Type B pancreatic cell (in vitro differentiated cells): ENCODE measurements around the gene PKP4. TPM values are rescaled to one million over a fixed set of nuclear protein-coding genes. Genes with fewer than 3 reads are reported as not detected.
A peak's percentile ranks its signal among the peaks of the same experiment; 100 is the strongest.

ENCODE experiments used
- DNase-seq: peaks from one replicate; pipeline ENCODE4 v3.0.0; 2021; ENCODE audit warnings: mixed read lengths; ENCODE audit not compliant: unreplicated experiment; ENCODE audit errors: extremely low spot score
- H3K27ac Mint-ChIP-seq: 2 replicates; pipeline ENCODE4 v1.8.0; 2021; ENCODE audit warnings: mild to moderate bottlenecking, mixed read lengths
- H3K27me3 Mint-ChIP-seq: 2 replicates; pipeline ENCODE4 v1.8.0; 2021; ENCODE audit warnings: mixed read lengths
- H3K36me3 Mint-ChIP-seq: 2 replicates; pipeline ENCODE4 v1.8.0; 2021; ENCODE audit warnings: mixed read lengths
- H3K4me1 Mint-ChIP-seq: one replicate; pipeline ENCODE4 v1.8.0; 2021; ENCODE audit warnings: mixed read lengths; ENCODE audit not compliant: unreplicated experiment
- H3K4me3 Mint-ChIP-seq: 2 replicates; pipeline ENCODE4 v1.8.0; 2021; ENCODE audit warnings: mild to moderate bottlenecking, mixed read lengths
- H3K9me3 Mint-ChIP-seq: 2 replicates; pipeline ENCODE4 v1.8.0; 2021; ENCODE audit warnings: mixed read lengths
- CTCF ChIP-seq: fragments of 200-600 bp; sonication (generic); conservative IDR thresholded peaks from 2 replicates; pipeline ENCODE4 v1.5.0; 2021; ENCODE audit warnings: antibody characterized with exemption, mild to moderate bottlenecking
- total RNA-seq: library from RNA; stranded (reverse); gene quantifications from 2 replicates; pipeline ENCODE4 v1.2.1, GENCODE V29; 2021; ENCODE audit warnings: low replicate concordance

Gene PKP4
- total RNA-seq, 1 donor from 2014 or later, result 73.6 TPM

- Mint-ChIP-seq H3K36me3 (peaks cover 27% of the 10 kb centered on the region), H3K4me3 (no peak overlapping the region), H3K9me3 (no peaks in the 10 kb centered on the region), H3K4me1 (peaks cover 18% of the 10 kb centered on the region), H3K27me3 (no peaks in the 10 kb centered on the region), H3K27ac (no peak overlapping the region)
- no peak for DNase-seq
- TF ChIP-seq CTCF, result no peak
Measured at GRCh38 chr2:158644139-158644538, 187.4 kb downstream of the PKP4 start.

GRCh38 chr2:158645299-158645698, 188.5 kb downstream of the PKP4 start:
- H3K4me1 Mint-ChIP-seq, result peaks cover 23% of the 10 kb centered on the region
- peaks cover 23% of the 10 kb centered on the region for H3K36me3 Mint-ChIP-seq
- no peak for DNase-seq
- no peaks in the 10 kb centered on the region for H3K27me3 Mint-ChIP-seq
- no peak overlapping the region for H3K4me3 Mint-ChIP-seq
- H3K27ac Mint-ChIP-seq, result no peak overlapping the region
- no peak for TF ChIP-seq CTCF
- H3K9me3 Mint-ChIP-seq, result no peaks in the 10 kb centered on the region

GRCh38 chr2:158647436-158648231, 190.9 kb downstream of the PKP4 start:
- no peak for TF ChIP-seq CTCF
- Mint-ChIP-seq H3K36me3 (peaks cover 23% of the 10 kb centered on the region), H3K4me3 (no peak overlapping the region), H3K27me3 (no peaks in the 10 kb centered on the region), H3K4me1 (peaks cover 32% of the 10 kb centered on the region), H3K9me3 (no peaks in the 10 kb centered on the region), H3K27ac (no peak overlapping the region)
- DNase-seq, result no peak

GRCh38 chr2:158649846-158650245, 193.1 kb downstream of the PKP4 start:
- no peak overlapping the region for H3K27ac Mint-ChIP-seq
- no peaks in the 10 kb centered on the region for H3K9me3 Mint-ChIP-seq
- no peak for TF ChIP-seq CTCF
- peaks cover 32% of the 10 kb centered on the region for H3K4me1 Mint-ChIP-seq
- H3K4me3 Mint-ChIP-seq, result no peak overlapping the region
- peaks cover 12% of the 10 kb centered on the region for H3K36me3 Mint-ChIP-seq
- no peaks in the 10 kb centered on the region for H3K27me3 Mint-ChIP-seq
- no peak for DNase-seq

GRCh38 chr2:158650646-158651357, 194.1 kb downstream of the PKP4 start:
- DNase-seq, result no peak
- Mint-ChIP-seq H3K27me3 (no peaks in the 10 kb centered on the region), H3K36me3 (peaks cover 8% of the 10 kb centered on the region), H3K4me1 (peaks cover 26% of the 10 kb centered on the region), H3K27ac (peak overlapping the region; percentile 16), H3K4me3 (no peak overlapping the region), H3K9me3 (no peaks in the 10 kb centered on the region)
- TF ChIP-seq CTCF, result no peak
